ENCODE measurements around the gene PLA2G3.

The PLA2G3 gene

GRCh38 chr22:31103111-31103510 lies 37.2 kb downstream of the PLA2G3 start:
- Histone ChIP-seq H3K4me1 (ENCODE audit: insufficient read depth, low read length, poor library complexity, severe bottlenecking) (peaks cover 3% of the 10 kb centered on the region), H3F3A (ENCODE audit: low read depth) (no peaks in the 10 kb centered on the region)

DNA sequence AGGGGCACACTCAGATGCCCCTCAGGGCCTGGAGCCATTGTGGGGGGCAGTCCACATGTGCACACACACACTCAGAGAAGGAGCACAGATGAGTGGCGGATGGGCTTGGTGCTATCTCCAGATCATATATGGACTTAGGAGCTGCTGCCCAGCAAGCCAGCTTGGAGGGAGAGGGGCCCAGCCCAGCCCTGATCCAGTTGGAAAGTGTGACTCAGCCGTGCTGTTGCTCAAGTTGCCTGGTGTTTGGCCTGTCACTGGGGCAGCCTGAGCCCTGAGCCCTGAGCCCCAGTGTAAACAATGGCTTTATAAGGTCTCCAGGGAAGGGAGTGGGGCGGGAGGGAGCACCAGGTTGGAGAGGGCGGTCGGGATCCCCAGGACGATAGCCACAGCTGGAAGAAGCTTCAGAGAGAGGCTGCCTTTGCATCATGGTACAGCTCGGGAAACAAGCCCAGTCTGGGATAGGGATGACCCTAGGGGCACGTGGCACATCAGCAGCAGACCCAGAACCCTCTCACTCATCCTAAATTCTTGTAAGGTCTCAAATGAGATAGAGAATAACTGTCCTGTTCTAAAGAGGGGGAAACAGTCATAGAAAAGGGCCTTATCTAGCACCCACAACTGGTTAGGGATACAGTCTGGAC lies 37.7 kb downstream of the PLA2G3 start:
- Histone ChIP-seq H3K4me2 (ENCODE audit: low read depth, low read length, poor library complexity, severe bottlenecking) (no peak overlapping the region), H3K9ac (ENCODE audit: low read depth, low read length, poor library complexity, severe bottlenecking) (no peak overlapping the region), H3F3A (ENCODE audit: low read depth) (no peaks in the 10 kb centered on the region), H3K27me3 (ENCODE audit: insufficient read depth, low read length, poor library complexity, severe bottlenecking) (no peaks in the 10 kb centered on the region), H3K4me3 (ENCODE audit: low read length, poor library complexity, severe bottlenecking) (no peak overlapping the region), H4K20me1 (ENCODE audit: insufficient read depth, low read length, poor library complexity, severe bottlenecking) (no peaks in the 10 kb centered on the region), H3K9me3 (ENCODE audit: insufficient read depth, low read depth, low read length) (no peaks in the 10 kb centered on the region), H2AFZ (ENCODE audit: low read length) (no peak overlapping the region), H3K36me3 (ENCODE audit: insufficient read depth, low read length) (peaks cover 14% of the 10 kb centered on the region; the same call in 1 of the 2 replicates), H3K79me2 (ENCODE audit: insufficient read depth, low read length) (no peaks in the 10 kb centered on the region), H3K4me1 (ENCODE audit: insufficient read depth, low read length, poor library complexity, severe bottlenecking) (peaks cover 3% of the 10 kb centered on the region), H3K9me2 (replicated peaks; ENCODE audit: low read depth, low read length) (no peaks in the 10 kb centered on the region)
- no peak for TF ChIP-seq CTCF (conservative IDR thresholded peaks at IDR 0.05; ENCODE audit: low read length)
- TF ChIP-seq EZH2phosphoT487 (IDR thresholded peaks at IDR 0.05; ENCODE audit: borderline replicate concordance), result no peak

More at GRCh38 chr22:31103111-31103510, 37.2 kb downstream of the PLA2G3 start:
- Histone ChIP-seq H3K9ac (ENCODE audit: low read depth, low read length, poor library complexity, severe bottlenecking) (no peak overlapping the region), H3K4me3 (ENCODE audit: low read length, poor library complexity, severe bottlenecking) (no peak overlapping the region), H3K79me2 (ENCODE audit: insufficient read depth, low read length) (no peaks in the 10 kb centered on the region), H2AFZ (ENCODE audit: low read length) (no peak overlapping the region), H3K9me2 (replicated peaks; ENCODE audit: low read depth, low read length) (no peaks in the 10 kb centered on the region), H3K9me3 (ENCODE audit: insufficient read depth, low read depth, low read length) (no peaks in the 10 kb centered on the region), H4K20me1 (ENCODE audit: insufficient read depth, low read length, poor library complexity, severe bottlenecking) (no peaks in the 10 kb centered on the region), H3K27me3 (ENCODE audit: insufficient read depth, low read length, poor library complexity, severe bottlenecking) (no peaks in the 10 kb centered on the region), H3K4me2 (ENCODE audit: low read depth, low read length, poor library complexity, severe bottlenecking) (no peak overlapping the region), H3K36me3 (ENCODE audit: insufficient read depth, low read length) (peaks cover 14% of the 10 kb centered on the region; the same call in 1 of the 2 replicates)
- no peak for TF ChIP-seq CTCF (conservative IDR thresholded peaks at IDR 0.05; ENCODE audit: low read length)
- TF ChIP-seq EZH2phosphoT487 (IDR thresholded peaks at IDR 0.05; ENCODE audit: borderline replicate concordance), result no peak

- Histone ChIP-seq H3K9me3 (ENCODE audit: insufficient read depth, low read depth, low read length) (no peaks in the 10 kb centered on the region), H3K9ac (ENCODE audit: low read depth, low read length, poor library complexity, severe bottlenecking) (no peak overlapping the region), H3K4me1 (ENCODE audit: insufficient read depth, low read length, poor library complexity, severe bottlenecking) (peaks cover 3% of the 10 kb centered on the region), H3F3A (ENCODE audit: low read depth) (no peaks in the 10 kb centered on the region), H3K9me2 (replicated peaks; ENCODE audit: low read depth, low read length) (no peaks in the 10 kb centered on the region), H3K27me3 (ENCODE audit: insufficient read depth, low read length, poor library complexity, severe bottlenecking) (no peaks in the 10 kb centered on the region), H3K79me2 (ENCODE audit: insufficient read depth, low read length) (no peaks in the 10 kb centered on the region), H4K20me1 (ENCODE audit: insufficient read depth, low read length, poor library complexity, severe bottlenecking) (no peaks in the 10 kb centered on the region), H3K4me3 (ENCODE audit: low read length, poor library complexity, severe bottlenecking) (no peak overlapping the region), H3K4me2 (ENCODE audit: low read depth, low read length, poor library complexity, severe bottlenecking) (no peak overlapping the region), H2AFZ (ENCODE audit: low read length) (no peak overlapping the region), H3K36me3 (ENCODE audit: insufficient read depth, low read length) (peaks cover 26% of the 10 kb centered on the region; the same call in 1 of the 2 replicates)
- TF ChIP-seq EZH2phosphoT487 (IDR thresholded peaks at IDR 0.05; ENCODE audit: borderline replicate concordance), result no peak
Measured at GRCh38 chr22:31100762-31101525, 39.4 kb downstream of the PLA2G3 start.
